ENCODE data around the gene AKR1C8.
"Not testable (repeated sequence)": the region's sequence is repeated elsewhere in the genome, so short reads cannot be mapped to it uniquely, and the experiment has no call there.

AKR1C8 gene

GRCh38 chr10:5184987-5185775 lies at the start of gene AKR1C8:
TSS of gene AKR1C8 (minus strand) at chr10:5185150. CDS start at chr10:5185104, 46 bp downstream.
- DNase-seq = no peak

GRCh38 chr10:5234106-5234860 lies 49.3 kb upstream of the AKR1C8 start:
- no peak for DNase-seq

- no peak for DNase-seq
Observed at GRCh38 chr10:5233324-5233723, 48.4 kb upstream of the AKR1C8 start.

- no peak for DNase-seq
Observed at GRCh38 chr10:5229019-5229418, 44.1 kb upstream of the AKR1C8 start.

GRCh38 chr10:5222942-5223341 lies 38.0 kb upstream of the AKR1C8 start:
- not testable (repeated sequence) for DNase-seq

GRCh38 chr10:5219262-5219661 lies 34.3 kb upstream of the AKR1C8 start:
- DNase-seq = no peak

- no peak for DNase-seq
Observed at GRCh38 chr10:5216801-5217200, 31.9 kb upstream of the AKR1C8 start.

GRCh38 chr10:5211696-5212536 lies 27.0 kb upstream of the AKR1C8 start:
- DNase-seq = no peak

- not testable (repeated sequence) for DNase-seq
Observed at GRCh38 chr10:5210261-5210660, 25.3 kb upstream of the AKR1C8 start.

GRCh38 chr10:5209776-5210175 lies 24.8 kb upstream of the AKR1C8 start:
- not testable (repeated sequence) for DNase-seq

GRCh38 chr10:5206799-5207198 lies 21.8 kb upstream of the AKR1C8 start:
- no peak for DNase-seq

GRCh38 chr10:5199398-5199797 lies 14.4 kb upstream of the AKR1C8 start:
- no peak for DNase-seq

GRCh38 chr10:5198386-5198785 lies 13.4 kb upstream of the AKR1C8 start:
- DNase-seq = no peak

GRCh38 chr10:5196702-5197113 lies 11.8 kb upstream of the AKR1C8 start, which contains the start of gene AKR1C4:
TSS of gene AKR1C4 (plus strand) at chr10:5196837. CDS start at chr10:5196868, 31 bp downstream.
- no peak for DNase-seq

- DNase-seq = no peak
Observed at GRCh38 chr10:5195727-5196374, 10.9 kb upstream of the AKR1C8 start.

GRCh38 chr10:5194431-5194830 lies 9.5 kb upstream of the AKR1C8 start:
- DNase-seq = no peak

GRCh38 chr10:5188358-5188757 lies 3.4 kb upstream of the AKR1C8 start:
- no peak for DNase-seq

GRCh38 chr10:5187867-5188266 lies 2.9 kb upstream of the AKR1C8 start:
- DNase-seq = no peak

- no peak for DNase-seq
Observed at GRCh38 chr10:5183923-5184322, 1.0 kb downstream of the AKR1C8 start.

GRCh38 chr10:5180503-5180902 lies 4.4 kb downstream of the AKR1C8 start:
- not testable (repeated sequence) for DNase-seq

- not testable (repeated sequence) for DNase-seq
Observed at GRCh38 chr10:5175581-5175980, 9.4 kb downstream of the AKR1C8 start.

- DNase-seq = no peak
Observed at GRCh38 chr10:5168897-5169420, 16.0 kb downstream of the AKR1C8 start.

Data from NCI-H2107 (cell line).